Neutrophil (primary cell): ENCODE data around the gene MAP3K14.
A peak's percentile ranks its signal among the peaks of the same experiment; 100 is the strongest.

Experiments
- H3K27ac ChIP-seq: fragments of 200-600 bp; sonication (generic); 2 replicates; pipeline ENCODE4 v1.5.1; 2016; ENCODE audit warnings: mild to moderate bottlenecking, moderate library complexity
- H3K27me3 ChIP-seq: fragments of 200-600 bp; sonication (generic); 2 replicates; pipeline ENCODE4 v1.6.0; 2016; ENCODE audit warnings: mild to moderate bottlenecking
- H3K36me3 ChIP-seq: fragments of 200-600 bp; sonication (generic); 2 replicates; pipeline ENCODE4 v1.5.1; 2017
- H3K4me1 ChIP-seq, 2 experiments: fragments of 200-600 bp in 1 of 2; sonication (generic) in 1 of 2; 1 replicate in 1 of 2; 2 replicates in 1 of 2; pipeline versions ENCODE4 v1.5.1 to v1.6.1; 2013 to 2016; ENCODE audit warnings: low read depth in 1 of 2, low read length in 1 of 2, mild to moderate bottlenecking in 1 of 2, moderate library complexity in 1 of 2; ENCODE audit not compliant: control insufficient read depth in 1 of 2, insufficient read depth in 1 of 2
- H3K4me3 ChIP-seq, 2 experiments: fragments of 200-600 bp in 1 of 2; sonication (generic) in 1 of 2; 1 replicate in 1 of 2; 2 replicates in 1 of 2; pipeline ENCODE4 v1.5.1; 2013 to 2016; ENCODE audit warnings: low read depth in 1 of 2, low read length in 1 of 2, mild to moderate bottlenecking in 1 of 2, moderate library complexity in 1 of 2
- H3K9me3 ChIP-seq: fragments of 200-600 bp; sonication (generic); 2 replicates; pipeline ENCODE4 v1.5.1; 2016
- TF ChIP-seq, protein P1 (sequence below): fragments of 200-600 bp; sonication (generic); IDR thresholded peaks from 2 replicates; pipeline ENCODE4 v1.5.1; 2016; ENCODE audit warnings: antibody characterized with exemption

MAP3K14 gene

DNA sequence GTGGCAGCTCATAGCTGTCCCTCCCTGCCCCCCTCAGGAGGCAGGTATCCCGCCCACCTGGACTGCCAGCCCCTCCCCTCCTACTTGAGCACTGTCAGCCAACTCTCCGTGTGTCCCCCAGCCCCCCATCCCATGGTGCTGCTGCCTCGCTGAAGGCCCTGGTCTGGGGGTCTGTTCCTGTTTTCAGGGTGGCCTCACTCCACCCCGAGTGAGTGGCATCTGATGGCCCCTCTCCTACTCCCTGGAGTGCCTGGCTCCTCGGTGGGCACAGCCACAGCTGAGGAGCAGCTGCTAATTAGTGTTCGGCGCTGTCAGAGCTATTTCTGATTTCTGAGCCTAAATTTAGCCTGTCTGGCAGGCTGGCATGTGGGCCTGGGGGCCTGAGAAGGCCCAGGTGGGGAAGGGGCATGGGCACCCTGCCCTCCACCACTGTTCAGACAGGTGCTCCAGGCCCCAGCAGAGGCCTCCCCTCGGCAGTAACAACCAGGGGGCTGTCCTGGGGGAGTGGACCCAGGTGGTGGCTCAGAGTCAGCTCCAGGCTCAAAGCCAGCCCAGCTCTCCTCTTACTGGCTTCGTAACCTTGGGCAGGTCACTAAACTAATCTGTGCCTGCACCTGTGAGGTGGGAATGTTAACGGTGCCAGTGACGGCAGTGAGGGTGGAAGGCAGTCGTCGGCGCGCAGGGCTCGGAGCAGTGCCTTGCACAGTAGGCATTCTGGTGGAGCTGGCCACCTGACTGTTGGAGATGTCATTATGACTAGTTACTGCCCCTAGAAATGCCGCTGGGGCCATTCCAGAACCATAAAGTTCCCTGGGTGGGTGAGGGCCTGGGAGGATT is 88.7 kb downstream of the MAP3K14 start:
- Histone ChIP-seq H3K4me3 (peak overlapping the region; percentile 74 to 94), H3K9me3 (no peaks in the 10 kb centered on the region), H3K4me1 (peaks cover 72 to 98% of the 10 kb centered on the region in 2 experiments), H3K27me3 (no peaks in the 10 kb centered on the region), H3K36me3 (peaks cover 57% of the 10 kb centered on the region), H3K27ac (peak overlapping the region; percentile 99)
- TF ChIP-seq, protein P1, sequence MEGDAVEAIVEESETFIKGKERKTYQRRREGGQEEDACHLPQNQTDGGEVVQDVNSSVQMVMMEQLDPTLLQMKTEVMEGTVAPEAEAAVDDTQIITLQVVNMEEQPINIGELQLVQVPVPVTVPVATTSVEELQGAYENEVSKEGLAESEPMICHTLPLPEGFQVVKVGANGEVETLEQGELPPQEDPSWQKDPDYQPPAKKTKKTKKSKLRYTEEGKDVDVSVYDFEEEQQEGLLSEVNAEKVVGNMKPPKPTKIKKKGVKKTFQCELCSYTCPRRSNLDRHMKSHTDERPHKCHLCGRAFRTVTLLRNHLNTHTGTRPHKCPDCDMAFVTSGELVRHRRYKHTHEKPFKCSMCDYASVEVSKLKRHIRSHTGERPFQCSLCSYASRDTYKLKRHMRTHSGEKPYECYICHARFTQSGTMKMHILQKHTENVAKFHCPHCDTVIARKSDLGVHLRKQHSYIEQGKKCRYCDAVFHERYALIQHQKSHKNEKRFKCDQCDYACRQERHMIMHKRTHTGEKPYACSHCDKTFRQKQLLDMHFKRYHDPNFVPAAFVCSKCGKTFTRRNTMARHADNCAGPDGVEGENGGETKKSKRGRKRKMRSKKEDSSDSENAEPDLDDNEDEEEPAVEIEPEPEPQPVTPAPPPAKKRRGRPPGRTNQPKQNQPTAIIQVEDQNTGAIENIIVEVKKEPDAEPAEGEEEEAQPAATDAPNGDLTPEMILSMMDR = no peak

DNA sequence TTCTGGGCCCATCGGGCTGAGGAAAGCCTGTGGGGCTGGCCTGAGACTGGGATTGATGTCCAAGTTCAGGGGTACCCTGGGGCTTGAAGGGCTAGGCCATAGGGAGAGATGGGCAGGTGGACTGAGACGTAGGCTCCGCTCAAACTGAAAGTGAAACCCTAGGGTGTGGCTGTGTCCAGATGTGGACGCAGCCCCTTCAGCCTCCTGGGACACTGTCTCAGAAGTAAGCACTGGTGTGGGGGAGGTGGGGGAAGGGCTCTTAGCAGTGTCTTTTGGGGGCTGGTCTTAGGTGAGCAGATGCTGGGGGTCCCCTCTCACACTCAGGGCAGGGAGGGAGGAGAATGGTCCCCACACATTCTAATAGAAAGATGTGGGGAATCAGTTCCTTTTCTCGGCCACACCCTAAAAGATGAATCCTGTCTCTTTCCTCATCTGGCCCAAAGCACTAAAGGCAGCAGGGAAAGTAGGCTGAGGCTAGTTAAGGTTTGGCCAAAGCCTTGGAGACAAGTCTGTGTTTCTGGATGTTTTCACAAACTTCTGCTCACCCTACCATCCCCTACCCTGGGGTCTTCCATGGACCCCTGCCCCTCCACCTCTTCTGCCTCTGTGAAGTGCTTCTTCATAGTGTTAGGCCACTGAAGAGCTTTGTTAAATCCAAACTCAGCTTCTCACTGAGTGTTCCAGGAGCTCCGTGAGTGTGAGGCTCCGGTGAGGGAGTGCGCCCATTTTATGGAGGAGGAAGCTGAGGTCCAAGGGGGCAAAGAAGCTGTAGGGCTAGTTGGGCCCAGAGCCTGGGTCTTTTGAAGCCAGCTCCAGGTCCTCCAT is 89.5 kb downstream of the MAP3K14 start:
- Histone ChIP-seq H3K4me3 (peak overlapping the region; percentile 74 to 94), H3K36me3 (peaks cover 56% of the 10 kb centered on the region), H3K27me3 (no peaks in the 10 kb centered on the region), H3K9me3 (no peaks in the 10 kb centered on the region), H3K4me1 (peaks cover 64 to 95% of the 10 kb centered on the region in 2 experiments), H3K27ac (peak overlapping the region; percentile 99)
- TF ChIP-seq, protein P1 = peak; percentile 6

DNA sequence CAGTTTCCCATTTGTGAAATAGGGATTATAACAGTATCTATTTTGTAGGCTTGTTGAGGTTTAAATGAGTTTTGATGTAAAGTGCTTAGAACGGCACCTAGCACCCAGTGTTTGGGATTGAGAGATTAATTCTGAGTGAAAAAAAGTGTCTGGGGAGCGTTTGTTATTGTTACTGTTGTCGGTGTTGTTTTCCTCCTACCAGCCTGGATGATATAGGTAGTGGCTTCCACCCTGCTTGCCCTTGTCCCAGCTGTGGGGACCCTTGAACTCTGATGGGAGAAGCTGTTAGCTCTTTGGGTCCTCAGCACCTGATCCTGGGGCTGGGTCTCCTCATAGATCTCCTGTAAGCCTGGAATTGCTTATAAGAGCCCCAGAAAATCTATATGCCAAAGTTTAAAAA is 90.2 kb downstream of the MAP3K14 start:
- H3K36me3 ChIP-seq = peaks cover 50% of the 10 kb centered on the region
- H3K4me1 ChIP-seq = peaks cover 56 to 88% of the 10 kb centered on the region in 2 experiments
- TF ChIP-seq, protein P1 = no peak
- peak overlapping the region; percentile 74 to 94 for H3K4me3 ChIP-seq
- H3K27me3 ChIP-seq = no peaks in the 10 kb centered on the region
- H3K27ac ChIP-seq = peak overlapping the region; percentile 99
- no peaks in the 10 kb centered on the region for H3K9me3 ChIP-seq

DNA sequence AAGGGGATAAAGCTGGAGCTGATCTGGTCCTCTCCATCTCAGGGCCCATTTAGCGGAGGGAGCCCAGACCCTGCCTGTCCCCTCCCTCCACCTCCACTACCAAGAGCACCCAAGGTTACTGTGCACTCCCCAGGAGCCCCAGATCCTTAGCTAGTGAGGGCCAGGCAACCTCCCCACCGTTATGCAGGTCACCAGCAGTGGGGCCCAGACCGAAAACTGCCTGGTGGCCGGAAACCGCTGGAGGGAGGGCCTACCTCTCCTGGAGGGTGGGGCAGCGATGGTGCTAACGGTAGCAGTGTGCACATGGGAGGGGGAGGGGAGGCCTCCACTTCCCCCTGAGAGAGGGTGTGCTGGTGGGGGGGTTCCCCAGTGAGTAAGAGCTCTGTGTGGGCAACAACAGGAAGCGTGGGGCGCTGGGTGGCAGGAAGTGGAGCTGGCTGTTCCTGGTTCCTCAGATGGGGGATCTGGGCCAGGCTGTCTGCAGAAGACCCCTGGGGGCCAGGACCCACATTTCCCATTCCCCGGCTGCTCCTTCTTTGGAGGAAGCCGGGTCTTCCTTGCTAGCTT is 90.8 kb downstream of the MAP3K14 start:
- Histone ChIP-seq H3K4me3 (peak overlapping the region; percentile 74 to 94), H3K27ac (peak overlapping the region; percentile 99)

More for the DNA sequence above, 90.8 kb downstream of the MAP3K14 start:
- H3K36me3 ChIP-seq = peaks cover 45% of the 10 kb centered on the region
- H3K4me1 ChIP-seq = peaks cover 51 to 83% of the 10 kb centered on the region in 2 experiments
- TF ChIP-seq, protein P1 = peak; percentile 69
- H3K9me3 ChIP-seq = no peaks in the 10 kb centered on the region
- no peaks in the 10 kb centered on the region for H3K27me3 ChIP-seq
